ENCODE data around the gene PCDHGA12. TPM values are rescaled to one million over a fixed set of nuclear protein-coding genes. Genes with fewer than 3 reads are reported as not detected.
A peak's percentile ranks its signal among the peaks of the same experiment; 100 is the strongest.
"Not testable (repeated sequence)": the region's sequence is repeated elsewhere in the genome, so short reads cannot be mapped to it uniquely, and the experiment has no call there.

PCDHGA12 gene
- not detected for total RNA-seq
- not detected for polyA plus RNA-seq

- peak in 1 of 3 donors; percentile 46 for DNase-seq
- Histone ChIP-seq H3K4me3 (ENCODE audit: low read depth, low read length) (no peak within 1 kb of the TSS), H3K9me3 (ENCODE audit: control insufficient read depth in 2 of 2, low read length in 2 of 2) (peaks cover 6 to 21% of the 10 kb centered on the region in 2 experiments), H3K4me1 (ENCODE audit: control insufficient read depth, insufficient read depth, low read length, poor library complexity, severe bottlenecking) (no peaks in the 10 kb centered on the region), H3K27me3 (ENCODE audit: control insufficient read depth, insufficient read depth, low read length) (peaks cover 20% of the 10 kb centered on the region), H3K27ac (ENCODE audit: insufficient read depth, low read length, poor library complexity, severe bottlenecking) (no peak within 1 kb of the TSS), H3K36me3 (ENCODE audit: control insufficient read depth, insufficient read depth, low read length) (no peaks in the 10 kb centered on the region)
- Mint-ChIP-seq H3K27ac (peak within 1 kb of the TSS in 1 of 3 donors; percentile 43), H3K4me3 (peak within 1 kb of the TSS; percentile 35 to 77 (median 66)), H3K27me3 (peaks cover 41% of the 10 kb centered on the region), H3K36me3 (peaks cover 10% of the 10 kb centered on the region), H3K9me3 (peaks cover 0 to 45% (median 8%) of the 10 kb centered on the region in 7 donors), H3K4me1 (peaks cover 3 to 19% (median 4%) of the 10 kb centered on the region in 4 donors)
- peak in 1 of 2 donors; percentile 37 for ATAC-seq (ENCODE audit: low read depth in 2 of 2)
Observed at GRCh38 chr5:141430332-141431113, at the start of gene PCDHGA12. Gene PCDHGA12, plus strand, starts transcription at chr5:141430507. Its CDS starts 253 bp downstream, at chr5:141430760.

GRCh38 chr5:141382469-141383294 is 47.6 kb upstream of the PCDHGA12 start, which contains the start of gene PCDHGA7:
Gene PCDHGA7, plus strand, starts transcription at chr5:141382742. Its CDS starts 158 bp downstream, at chr5:141382900.
- H3K4me3 ChIP-seq (ENCODE audit: low read depth, low read length): no peak within 1 kb of the TSS
- peaks cover 16 to 29% of the 10 kb centered on the region in 2 experiments for H3K9me3 ChIP-seq (ENCODE audit: control insufficient read depth in 2 of 2, low read length in 2 of 2)
- Mint-ChIP-seq H3K4me3 (peak within 1 kb of the TSS in 3 of 4 donors; percentile 56 to 62 (median 61)), H3K4me1 (peaks cover 0 to 2% (median 0%) of the 10 kb centered on the region in 4 donors), H3K27me3 (peaks cover 66% of the 10 kb centered on the region), H3K9me3 (peaks cover 0 to 47% (median 17%) of the 10 kb centered on the region in 7 donors), H3K36me3 (no peaks in the 10 kb centered on the region), H3K27ac (no peak within 1 kb of the TSS)
- H3K36me3 ChIP-seq (ENCODE audit: control insufficient read depth, insufficient read depth, low read length): no peaks in the 10 kb centered on the region
- DNase-seq (no peak), ATAC-seq (ENCODE audit: low read depth in 2 of 2) (no peak)
- H3K27me3 ChIP-seq (ENCODE audit: control insufficient read depth, insufficient read depth, low read length): peaks cover 40% of the 10 kb centered on the region
- no peaks in the 10 kb centered on the region for H3K4me1 ChIP-seq (ENCODE audit: control insufficient read depth, insufficient read depth, low read length, poor library complexity, severe bottlenecking)
- no peak within 1 kb of the TSS for H3K27ac ChIP-seq (ENCODE audit: insufficient read depth, low read length, poor library complexity, severe bottlenecking)

GRCh38 chr5:141383345-141383744 is 47.0 kb upstream of the PCDHGA12 start:
- no peak for ATAC-seq (ENCODE audit: low read depth in 2 of 2)
- Mint-ChIP-seq H3K4me3 (no peak overlapping the region), H3K27ac (no peak overlapping the region), H3K4me1 (peaks cover 0 to 2% (median 0%) of the 10 kb centered on the region in 4 donors), H3K9me3 (peaks cover 0 to 49% (median 17%) of the 10 kb centered on the region in 7 donors), H3K27me3 (peaks cover 60% of the 10 kb centered on the region), H3K36me3 (no peaks in the 10 kb centered on the region)
- H3K9me3 ChIP-seq (ENCODE audit: control insufficient read depth in 2 of 2, low read length in 2 of 2): peaks cover 18 to 30% of the 10 kb centered on the region in 2 experiments
- no peak for DNase-seq
- no peak overlapping the region for H3K27ac ChIP-seq (ENCODE audit: insufficient read depth, low read length, poor library complexity, severe bottlenecking)
- peaks cover 42% of the 10 kb centered on the region for H3K27me3 ChIP-seq (ENCODE audit: control insufficient read depth, insufficient read depth, low read length)
- H3K4me3 ChIP-seq (ENCODE audit: low read depth, low read length): no peak overlapping the region
- no peaks in the 10 kb centered on the region for H3K4me1 ChIP-seq (ENCODE audit: control insufficient read depth, insufficient read depth, low read length, poor library complexity, severe bottlenecking)
- H3K36me3 ChIP-seq (ENCODE audit: control insufficient read depth, insufficient read depth, low read length): no peaks in the 10 kb centered on the region

- no peak for ATAC-seq (ENCODE audit: low read depth in 2 of 2)
- Histone ChIP-seq H3K27me3 (ENCODE audit: control insufficient read depth, insufficient read depth, low read length) (peaks cover 48% of the 10 kb centered on the region), H3K4me3 (ENCODE audit: low read depth, low read length) (no peak overlapping the region), H3K4me1 (ENCODE audit: control insufficient read depth, insufficient read depth, low read length, poor library complexity, severe bottlenecking) (no peaks in the 10 kb centered on the region), H3K36me3 (ENCODE audit: control insufficient read depth, insufficient read depth, low read length) (no peaks in the 10 kb centered on the region), H3K27ac (ENCODE audit: insufficient read depth, low read length, poor library complexity, severe bottlenecking) (no peak overlapping the region), H3K9me3 (ENCODE audit: control insufficient read depth in 2 of 2, low read length in 2 of 2) (peaks cover 21 to 41% of the 10 kb centered on the region in 2 experiments)
- Mint-ChIP-seq H3K4me1 (peaks cover 0 to 2% (median 0%) of the 10 kb centered on the region in 4 donors), H3K27ac (no peak overlapping the region), H3K36me3 (no peaks in the 10 kb centered on the region), H3K27me3 (peaks cover 61% of the 10 kb centered on the region), H3K9me3 (peaks cover 0 to 50% (median 16%) of the 10 kb centered on the region in 7 donors), H3K4me3 (no peak overlapping the region)
- DNase-seq: no peak
Observed at GRCh38 chr5:141384471-141385267, 45.6 kb upstream of the PCDHGA12 start.

- H3K4me3 Mint-ChIP-seq; H3K4me1 Mint-ChIP-seq; H3K4me1 ChIP-seq (ENCODE audit: control insufficient read depth, insufficient read depth, low read length, poor library complexity, severe bottlenecking); DNase-seq; H3K36me3 Mint-ChIP-seq; H3K27ac ChIP-seq (ENCODE audit: insufficient read depth, low read length, poor library complexity, severe bottlenecking); H3K4me3 ChIP-seq (ENCODE audit: low read depth, low read length); H3K36me3 ChIP-seq (ENCODE audit: control insufficient read depth, insufficient read depth, low read length): not testable (repeated sequence)
- Histone ChIP-seq H3K9me3 (ENCODE audit: control insufficient read depth in 2 of 2, low read length in 2 of 2) (peaks cover 20 to 48% of the 10 kb centered on the region in 2 experiments), H3K27me3 (ENCODE audit: control insufficient read depth, insufficient read depth, low read length) (peaks cover 46% of the 10 kb centered on the region)
- Mint-ChIP-seq H3K27ac (peak within 1 kb of the TSS in 1 of 3 donors; percentile 49), H3K27me3 (peaks cover 65% of the 10 kb centered on the region), H3K9me3 (peaks cover 0 to 59% (median 18%) of the 10 kb centered on the region in 7 donors)
- ATAC-seq (ENCODE audit: low read depth in 2 of 2): peak in 1 of 2 donors; percentile 34
Observed at GRCh38 chr5:141387557-141388311, 42.6 kb upstream of the PCDHGA12 start, which contains the start of gene PCDHGB4. Gene PCDHGB4, plus strand, starts transcription at chr5:141387698. Its CDS starts 187 bp downstream, at chr5:141387885.

DNA sequence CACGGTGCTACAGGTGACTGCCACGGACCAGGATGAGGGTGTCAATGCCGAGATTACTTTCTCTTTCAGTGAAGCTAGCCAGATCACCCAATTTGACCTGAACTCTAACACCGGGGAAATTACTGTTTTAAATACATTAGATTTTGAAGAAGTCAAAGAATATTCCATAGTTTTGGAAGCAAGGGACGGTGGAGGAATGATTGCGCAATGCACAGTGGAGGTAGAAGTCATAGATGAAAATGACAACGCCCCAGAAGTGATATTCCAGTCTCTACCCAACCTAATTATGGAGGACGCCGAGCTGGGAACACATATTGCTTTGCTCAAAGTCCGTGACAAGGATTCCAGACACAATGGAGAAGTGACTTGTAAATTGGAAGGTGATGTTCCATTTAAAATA is 41.6 kb upstream of the PCDHGA12 start:
- H3K27me3 ChIP-seq (ENCODE audit: control insufficient read depth, insufficient read depth, low read length): peaks cover 42% of the 10 kb centered on the region
- peaks cover 0 to 3% (median 0%) of the 10 kb centered on the region in 4 donors for H3K4me1 Mint-ChIP-seq
- peak overlapping the region in 1 of 3 donors; percentile 49 for H3K27ac Mint-ChIP-seq
- peaks cover 0 to 60% (median 18%) of the 10 kb centered on the region in 7 donors for H3K9me3 Mint-ChIP-seq
- no peak overlapping the region for H3K4me3 ChIP-seq (ENCODE audit: low read depth, low read length)
- H3K4me1 ChIP-seq (ENCODE audit: control insufficient read depth, insufficient read depth, low read length, poor library complexity, severe bottlenecking): no peaks in the 10 kb centered on the region
- no peak overlapping the region for H3K27ac ChIP-seq (ENCODE audit: insufficient read depth, low read length, poor library complexity, severe bottlenecking)
- DNase-seq (no peak), ATAC-seq (ENCODE audit: low read depth in 2 of 2) (no peak)
- no peak overlapping the region for H3K4me3 Mint-ChIP-seq
- H3K27me3 Mint-ChIP-seq: peaks cover 61% of the 10 kb centered on the region
- H3K36me3 ChIP-seq (ENCODE audit: control insufficient read depth, insufficient read depth, low read length): no peaks in the 10 kb centered on the region
- peaks cover 3% of the 10 kb centered on the region for H3K36me3 Mint-ChIP-seq
- peaks cover 20 to 48% of the 10 kb centered on the region in 2 experiments for H3K9me3 ChIP-seq (ENCODE audit: control insufficient read depth in 2 of 2, low read length in 2 of 2)

Data from CD4-positive, CD25-positive, alpha-beta regulatory T cell (primary cell).